PC-3 (cell line): ENCODE results near the gene FGGY. TPM values are rescaled to one million over a fixed set of nuclear protein-coding genes. Genes with fewer than 3 reads are reported as not detected.
"Not testable (repeated sequence)": the region's sequence is repeated elsewhere in the genome, so short reads cannot be mapped to it uniquely, and the experiment has no call there.

Experiments used
- ATAC-seq: fragments of 200-7000 bp; cut with Tn5 transposase; 2 replicates; pipeline ENCODE4 v1.9.1; 2020; ENCODE audit warnings: mild to moderate bottlenecking, moderate library complexity
- BruUV-seq: library from RNA; stranded (reverse); fragments of 400-500 nt; replicated peaks from 2 replicates; lab custom pipeline; 2021; lab: Mats Ljungman, UMichigan
- CTCF ChIA-PET: fragments of 300-600 bp; sonication (Branson Sonifier 250); formaldehyde crosslinking; loops from one replicate; lab custom pipeline; 2022; ENCODE audit warnings: antibody characterized with exemption; lab: Charles Lee
- POLR2A ChIA-PET: fragments of 300-600 bp; sonication (Branson Sonifier 250); formaldehyde crosslinking; loops from one replicate; lab custom pipeline; 2022; ENCODE audit warnings: antibody characterized with exemption; ENCODE audit not compliant: unreplicated experiment; lab: Charles Lee
- DNase-seq: peaks from one replicate; pipeline ENCODE4 v3.0.0-alpha.2; 2015
- H2AFZ ChIP-seq: fragments of 300-600 bp; sonication (generic); 2 replicates; pipeline ENCODE4 v1.6.0; 2016; ENCODE audit warnings: antibody characterized with exemption, low read length
- H3F3A ChIP-seq: fragments of 300-600 bp; sonication (generic); one replicate; pipeline ENCODE4 v1.6.0; 2017; ENCODE audit warnings: antibody characterized with exemption, low read length, control low read depth, mild to moderate bottlenecking; ENCODE audit not compliant: unreplicated experiment
- H3K27ac ChIP-seq: fragments of 300-600 bp; sonication (generic); 2 replicates; pipeline ENCODE4 v1.5.1; 2016; ENCODE audit warnings: mild to moderate bottlenecking, low read length
- H3K27me3 ChIP-seq: fragments of 300-600 bp; sonication (generic); 2 replicates; pipeline ENCODE4 v1.6.1; 2016; ENCODE audit warnings: low read length, mixed read lengths
- H3K36me3 ChIP-seq: fragments of 300-600 bp; sonication (generic); 2 replicates; pipeline ENCODE4 v1.6.1; 2016; ENCODE audit warnings: low read depth, mixed run types, low read length, mixed read lengths
- H3K4me1 ChIP-seq: fragments of 300-600 bp; sonication (generic); 2 replicates; pipeline ENCODE4 v1.5.1; 2016; ENCODE audit warnings: low read length; ENCODE audit not compliant: insufficient read depth
- H3K4me2 ChIP-seq: fragments of 300-600 bp; sonication (generic); 2 replicates; pipeline ENCODE4 v1.6.0; 2016; ENCODE audit warnings: low read length
- H3K4me3 ChIP-seq: fragments of 300-600 bp; sonication (generic); 2 replicates; pipeline ENCODE4 v1.5.1; 2016; ENCODE audit warnings: mild to moderate bottlenecking, low read length, mixed read lengths
- H3K79me2 ChIP-seq: fragments of 300-600 bp; sonication (generic); 2 replicates; pipeline ENCODE4 v1.6.1; 2017; ENCODE audit warnings: low read length, mixed read lengths
- H3K9ac ChIP-seq: fragments of 300-600 bp; sonication (generic); 2 replicates; pipeline ENCODE4 v1.6.0; 2016; ENCODE audit warnings: mild to moderate bottlenecking, low read length
- H3K9me2 ChIP-seq: fragments of 300-600 bp; sonication (generic); replicated peaks from 2 replicates; pipeline ENCODE4 v1.6.1; 2016; ENCODE audit warnings: mixed run types, low read length, mixed read lengths
- H3K9me3 ChIP-seq: fragments of 300-600 bp; sonication (generic); 2 replicates; pipeline ENCODE4 v1.6.1; 2016; ENCODE audit warnings: low read length, mixed read lengths
- H4K20me1 ChIP-seq: fragments of 300-600 bp; sonication (generic); 2 replicates; pipeline ENCODE4 v1.6.1; 2016; ENCODE audit warnings: low read length, mixed read lengths
- EZH2 ChIP-seq: fragments of 300-600 bp; sonication (generic); IDR thresholded peaks from one replicate; pipeline ENCODE4 v1.6.1; 2017; ENCODE audit warnings: antibody characterized with exemption, mild to moderate bottlenecking, low read length; ENCODE audit not compliant: unreplicated experiment
- EZH2phosphoT487 ChIP-seq: fragments of 300-600 bp; sonication (generic); IDR thresholded peaks from 2 replicates; pipeline ENCODE4 v1.6.1; 2018; ENCODE audit warnings: mild to moderate bottlenecking, antibody characterized with exemption, low read length, borderline replicate concordance
- intact Hi-C: fragments of 100-400 bp; cut with micrococcal nuclease; formaldehyde crosslinking; loops from 2 replicates; pipeline ENCODE4 v1.9.0; 2023
- total RNA-seq: library from RNA; depleted of rRNA; stranded (reverse); fragments of >200 nt; gene quantifications from 2 replicates; pipeline ENCODE4 v1.2.3, GENCODE V29; 2014
- TF ChIP-seq, protein P1 (sequence below): fragments of 300-600 bp; sonication (generic); conservative IDR thresholded peaks from 2 replicates; pipeline ENCODE4 v1.5.1; 2017; ENCODE audit warnings: antibody characterized with exemption, low read depth, mild to moderate bottlenecking, low read length

FGGY gene
- total RNA-seq, 1 experiment from 2014 or later, result 7.4 TPM

DNA sequence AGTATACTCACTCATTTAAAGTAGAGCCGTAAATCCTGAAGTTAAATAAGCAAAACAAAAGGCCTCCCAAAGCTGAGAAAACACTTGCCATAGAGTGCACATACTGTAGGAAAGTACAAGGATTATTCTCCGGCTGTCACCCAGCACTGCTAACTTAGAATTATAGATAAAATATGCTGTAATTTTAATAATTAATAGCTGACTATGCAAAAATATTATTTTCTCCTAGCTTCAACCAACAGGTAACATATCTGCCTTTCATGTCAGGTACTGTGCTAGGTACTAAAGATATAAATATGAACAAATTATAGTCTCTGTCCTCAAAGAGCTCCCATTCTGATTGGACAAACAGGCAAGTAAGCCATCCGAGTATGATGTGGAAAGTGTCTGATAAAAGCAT, 233.2 kb downstream of the FGGY start:
- Histone ChIP-seq H3K36me3 (no peaks in the 10 kb centered on the region), H3K4me1 (peaks cover 5% of the 10 kb centered on the region; the same call in 1 of the 2 replicates), H3K9me2 (no peaks in the 10 kb centered on the region), H3K27ac (no peak overlapping the region), H3K4me2 (no peak overlapping the region), H3K4me3 (no peak overlapping the region), H4K20me1 (no peaks in the 10 kb centered on the region), H3K9me3 (no peaks in the 10 kb centered on the region), H2AFZ (no peak overlapping the region), H3K27me3 (no peaks in the 10 kb centered on the region), H3K9ac (no peak overlapping the region), H3F3A (no peaks in the 10 kb centered on the region), H3K79me2 (no peaks in the 10 kb centered on the region)
- ChIA-PET POLR2A (no interaction called here), CTCF (no interaction called here)
- BruUV-seq, result no TSS peak
- ATAC-seq (no peak), DNase-seq (no peak)
- intact Hi-C loops, result no loop called here
- TF ChIP-seq EZH2 (no peak), EZH2phosphoT487 (no peak)
- TF ChIP-seq, protein P1, sequence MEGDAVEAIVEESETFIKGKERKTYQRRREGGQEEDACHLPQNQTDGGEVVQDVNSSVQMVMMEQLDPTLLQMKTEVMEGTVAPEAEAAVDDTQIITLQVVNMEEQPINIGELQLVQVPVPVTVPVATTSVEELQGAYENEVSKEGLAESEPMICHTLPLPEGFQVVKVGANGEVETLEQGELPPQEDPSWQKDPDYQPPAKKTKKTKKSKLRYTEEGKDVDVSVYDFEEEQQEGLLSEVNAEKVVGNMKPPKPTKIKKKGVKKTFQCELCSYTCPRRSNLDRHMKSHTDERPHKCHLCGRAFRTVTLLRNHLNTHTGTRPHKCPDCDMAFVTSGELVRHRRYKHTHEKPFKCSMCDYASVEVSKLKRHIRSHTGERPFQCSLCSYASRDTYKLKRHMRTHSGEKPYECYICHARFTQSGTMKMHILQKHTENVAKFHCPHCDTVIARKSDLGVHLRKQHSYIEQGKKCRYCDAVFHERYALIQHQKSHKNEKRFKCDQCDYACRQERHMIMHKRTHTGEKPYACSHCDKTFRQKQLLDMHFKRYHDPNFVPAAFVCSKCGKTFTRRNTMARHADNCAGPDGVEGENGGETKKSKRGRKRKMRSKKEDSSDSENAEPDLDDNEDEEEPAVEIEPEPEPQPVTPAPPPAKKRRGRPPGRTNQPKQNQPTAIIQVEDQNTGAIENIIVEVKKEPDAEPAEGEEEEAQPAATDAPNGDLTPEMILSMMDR, result no peak

DNA sequence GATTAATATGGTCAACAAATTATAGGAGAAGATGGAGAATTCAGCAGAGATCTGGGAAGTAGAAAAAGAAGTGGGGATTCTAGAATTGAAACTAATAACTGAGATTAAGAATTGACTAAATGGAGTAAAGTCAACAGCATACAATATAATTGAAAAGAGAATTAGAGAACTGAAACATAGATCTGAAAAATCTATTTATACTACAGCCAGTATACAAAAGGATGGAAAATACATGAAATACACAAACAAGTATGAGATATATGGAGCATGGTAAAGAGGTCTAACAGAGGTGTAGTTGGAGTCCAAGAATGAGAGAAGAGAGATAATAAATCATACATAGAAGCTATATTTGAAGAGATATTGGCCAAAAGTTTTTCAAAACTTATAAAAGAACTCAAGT, 235.2 kb downstream of the FGGY start:
- ChIA-PET POLR2A (no interaction called here), CTCF (no interaction called here)
- H3K27ac ChIP-seq, result no peak overlapping the region
- H3K36me3 ChIP-seq, result no peaks in the 10 kb centered on the region
- no peak overlapping the region for H3K9ac ChIP-seq
- BruUV-seq, result no TSS peak
- no peaks in the 10 kb centered on the region for H3K27me3 ChIP-seq
- TF ChIP-seq, protein P1, result no peak
- TF ChIP-seq EZH2 (no peak), EZH2phosphoT487 (no peak)
- H3K4me2 ChIP-seq, result no peak overlapping the region
- intact Hi-C loops, result no loop called here
- H4K20me1 ChIP-seq, result no peaks in the 10 kb centered on the region
- no peaks in the 10 kb centered on the region for H3K9me3 ChIP-seq
- no peaks in the 10 kb centered on the region for H3K4me1 ChIP-seq
- no peak overlapping the region for H3K4me3 ChIP-seq
- no peak overlapping the region for H2AFZ ChIP-seq
- ATAC-seq (no peak), DNase-seq (no peak)
- no peaks in the 10 kb centered on the region for H3K9me2 ChIP-seq
- H3K79me2 ChIP-seq, result no peaks in the 10 kb centered on the region
- no peaks in the 10 kb centered on the region for H3F3A ChIP-seq

DNA sequence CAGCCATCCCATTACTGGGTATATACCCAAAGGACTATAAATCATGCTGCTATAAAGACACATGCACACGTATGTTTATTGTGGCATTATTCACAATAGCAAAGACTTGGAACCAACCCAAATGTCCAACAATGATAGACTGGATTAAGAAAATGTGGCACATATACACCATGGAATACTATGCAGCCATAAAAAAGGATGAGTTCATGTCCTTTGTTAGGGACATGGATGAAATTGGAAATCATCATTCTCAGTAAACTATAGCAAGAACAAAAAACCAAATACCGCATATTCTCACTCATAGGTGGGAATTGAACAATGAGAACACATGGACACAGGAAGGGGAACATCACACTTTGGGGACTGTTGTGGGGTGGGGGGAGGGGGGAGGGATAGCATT, 241.6 kb downstream of the FGGY start:
- H3K4me1 ChIP-seq, POLR2A ChIA-PET, ATAC-seq, H3K9me3 ChIP-seq, H3K4me2 ChIP-seq, CTCF ChIA-PET, H3K27ac ChIP-seq, H3K36me3 ChIP-seq, H3F3A ChIP-seq, DNase-seq, H3K79me2 ChIP-seq, H3K4me3 ChIP-seq, H3K9me2 ChIP-seq, BruUV-seq, H4K20me1 ChIP-seq, H2AFZ ChIP-seq, H3K27me3 ChIP-seq, intact Hi-C loops, H3K9ac ChIP-seq: not testable (repeated sequence)
